ENCODE data around the gene AGT. TPM values are rescaled to one million over a fixed set of nuclear protein-coding genes. Genes with fewer than 3 reads are reported as not detected.

Gene AGT
- total RNA-seq (2021) (0.64 to 1.0 TPM (median 1.0 TPM) in 3 replicates), Bru-seq, nascent RNA (percentile 5 among the genes with signal in this experiment)
- long read RNA-seq, experiment 1, result 0 reads
- long read RNA-seq, experiment 2, result 0 reads
- long read RNA-seq, experiment 3, result 0 reads

- DNase-seq (ENCODE audit: low spot score) (no peak), ATAC-seq (peak; percentile 39)
- Mint-ChIP-seq H3K27ac (no peak within 1 kb of the TSS), H3K27me3 (ENCODE audit: low read depth) (no peaks in the 10 kb centered on the region; the same call in 1 of the 2 replicates), H3K36me3 (no peaks in the 10 kb centered on the region), H3K4me1 (peaks cover 8% of the 10 kb centered on the region), H3K4me3 (no peak within 1 kb of the TSS), H3K9me3 (peaks cover 5% of the 10 kb centered on the region)
- CTCF ChIA-PET, result interaction anchor here (0.9 to 2.6 kb wide), 3 partner anchors 16 to 72 kb away, joined by 3 to 13 read pairs (median 8); no protein-coding TSS in a partner anchor
- TF ChIP-seq IRF1 (CRISPR knock-in tag; IDR thresholded peaks at IDR 0.05), result no peak
- peak; percentile 95 for TF ChIP-seq GABPB1 (CRISPR knock-in tag; IDR thresholded peaks at IDR 0.05)
- POLR2A ChIA-PET, result no interaction called here
These were observed at the start of gene AGT for GRCh38 chr1:230713915-230714764. AGT (minus strand) TSS chr1:230714122; CDS start chr1:230710823, 3,299 bp downstream.

- H3K4me1 Mint-ChIP-seq, result peaks cover 4% of the 10 kb centered on the region
- ChIA-PET CTCF (interaction anchor here (1.5 to 1.8 kb wide), 3 partner anchors 16 to 120 kb away, joined by 4 to 8 read pairs (median 7); partner anchors contain the start of gene AGT), POLR2A (interaction anchor here (0.6 to 0.9 kb wide), 2 partner anchors 9 to 785 kb away, joined by 3 to 4 read pairs; no protein-coding TSS in a partner anchor)
- 0 out of 2 replicates have a peak, but pooled peaks cover 2% of the 10 kb centered on the region for H3K36me3 Mint-ChIP-seq
- ATAC-seq (no peak), DNase-seq (ENCODE audit: low spot score) (no peak)
- no peak overlapping the region for H3K27ac Mint-ChIP-seq
- no peak overlapping the region for H3K4me3 Mint-ChIP-seq
- H3K9me3 Mint-ChIP-seq, result peaks cover 16% of the 10 kb centered on the region
- peaks cover 10% of the 10 kb centered on the region for H3K27me3 Mint-ChIP-seq (ENCODE audit: low read depth)
- TF ChIP-seq KAT7 (CRISPR knock-in tag; IDR thresholded peaks at IDR 0.05; ENCODE audit: borderline replicate concordance) (no peak), PRDM15 (CRISPR knock-in tag; IDR thresholded peaks at IDR 0.05) (no peak), GRHL2 (CRISPR knock-in tag; IDR thresholded peaks at IDR 0.05; ENCODE audit: insufficient replicate concordance, severe bottlenecking) (no peak)
These were observed 47.7 kb upstream of the AGT start for GRCh38 chr1:230761443-230762167.

- Mint-ChIP-seq H3K9me3 (peaks cover 13% of the 10 kb centered on the region), H3K4me3 (no peak overlapping the region), H3K36me3 (no peaks in the 10 kb centered on the region), H3K27ac (no peak overlapping the region), H3K4me1 (peaks cover 4% of the 10 kb centered on the region), H3K27me3 (ENCODE audit: low read depth) (peaks cover 10% of the 10 kb centered on the region)
- CTCF ChIA-PET, result interaction anchor here (0.7 to 1.8 kb wide), 7 partner anchors 12 to 119 kb away, joined by 3 to 8 read pairs (median 6); partner anchors contain the start of gene AGT
- peak; percentile 50 for DNase-seq (ENCODE audit: low spot score)
- ATAC-seq, result peak; percentile 90
- POLR2A ChIA-PET, result interaction anchor here (0.6 kb wide), 1 partner anchor 787 kb away, joined by 3 read pairs; no protein-coding TSS in a partner anchor
- no peak for TF ChIP-seq JAZF1 (CRISPR knock-in tag; IDR thresholded peaks at IDR 0.05)
- TF ChIP-seq SP1 (CRISPR knock-in tag; conservative IDR thresholded peaks at IDR 0.05), result no peak
- no peak for TF ChIP-seq FOXP1 (CRISPR knock-in tag; IDR thresholded peaks at IDR 0.05; ENCODE audit: borderline replicate concordance)
- no peak for TF ChIP-seq ZNF423 (CRISPR knock-in tag; IDR thresholded peaks at IDR 0.05)
- TF ChIP-seq RELA (CRISPR knock-in tag; IDR thresholded peaks at IDR 0.05; ENCODE audit: borderline replicate concordance), result no peak
- TF ChIP-seq ERG (CRISPR knock-in tag; IDR thresholded peaks at IDR 0.05), result no peak
- TF ChIP-seq NFYB (CRISPR knock-in tag; conservative IDR thresholded peaks at IDR 0.05; ENCODE audit: low read depth), result no peak
- TF ChIP-seq USF1 (CRISPR knock-in tag; IDR thresholded peaks at IDR 0.05), result no peak
- no peak for TF ChIP-seq E2F1 (CRISPR knock-in tag; IDR thresholded peaks at IDR 0.05)
- TF ChIP-seq TEAD1 (CRISPR knock-in tag; IDR thresholded peaks at IDR 0.05), result no peak
These were observed 46.5 kb upstream of the AGT start for GRCh38 chr1:230760360-230760827.
